Breast epithelium (tissue), 3 donors: Measurements from ENCODE around the gene CUBN.

Source experiments
- CTCF ChIP-seq, 3 donors: fragments of 450-650 bp; IDR thresholded peaks; one replicate each; pipeline ENCODE4 v1.5.1; 2016 to 2017; ENCODE audit warnings: antibody characterized with exemption in 3 of 3, mild to moderate bottlenecking in 3 of 3, moderate library complexity in 3 of 3
- POLR2A ChIP-seq: fragments of 450-650 bp; IDR thresholded peaks from one replicate; pipeline ENCODE4 v1.6.1; 2016; ENCODE audit warnings: antibody characterized with exemption, mild to moderate bottlenecking, moderate library complexity
- POLR2AphosphoS5 ChIP-seq, 3 donors: sonication (generic); formaldehyde crosslinking; IDR thresholded peaks; one replicate each; pipeline ENCODE4 v1.6.1; 2017; ENCODE audit warnings: antibody characterized with exemption in 3 of 3

GRCh38 chr10:17060289-17060688 lies 69.3 kb downstream of the CUBN start:
- TF ChIP-seq CTCF (IDR thresholded peaks at IDR 0.05) (no peak), POLR2A (no peak), POLR2AphosphoS5 (IDR thresholded peaks at IDR 0.05) (no peak)
